ENCODE results near the gene RAB11FIP3. TPM values are rescaled to one million over a fixed set of nuclear protein-coding genes. Genes with fewer than 3 reads are reported as not detected.

The RAB11FIP3 gene
- total and polyA plus RNA-seq, 2 of the 13 experiments (the other 11 are each of a cell fraction or from before 2014, with no cell fraction given) = 34.3 to 57.6 TPM

DNA sequence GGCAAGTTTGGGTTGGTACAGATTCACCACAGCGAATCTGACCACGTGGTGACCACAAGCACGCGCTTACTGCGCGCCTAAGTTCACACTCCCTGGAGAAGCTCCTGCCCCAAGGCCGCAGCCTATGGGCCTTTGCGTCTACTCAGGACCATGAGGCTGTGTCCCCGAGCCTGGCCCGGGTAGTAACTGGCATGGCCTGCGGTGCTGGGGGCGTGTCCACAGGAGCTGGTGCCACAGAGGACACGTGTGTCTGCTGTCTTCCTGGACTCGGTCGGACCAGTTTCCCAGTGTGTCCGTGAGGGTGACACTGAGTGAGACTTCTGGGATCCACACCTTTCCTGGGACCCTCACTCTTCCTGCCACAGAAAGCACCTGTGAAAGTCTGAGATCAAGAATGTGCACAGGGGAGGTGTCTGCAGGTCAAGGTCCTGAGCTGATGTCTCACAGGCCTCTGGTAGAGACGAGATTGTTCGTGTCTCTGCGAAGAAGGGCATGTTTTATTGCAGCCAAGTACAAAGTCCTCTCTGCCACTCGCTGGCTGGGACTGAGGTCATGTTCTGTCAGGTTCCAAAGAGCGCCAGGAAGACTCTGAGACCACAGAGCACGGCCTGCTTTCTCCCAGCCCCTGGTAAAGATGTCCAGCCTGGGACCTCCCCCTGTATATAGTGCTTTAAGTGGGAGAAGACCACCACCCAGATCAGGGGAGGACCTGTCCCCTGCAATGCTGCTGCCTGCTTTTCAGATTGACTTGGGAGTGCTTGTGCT, 76.9 kb downstream of the RAB11FIP3 start (continued):
- TF ChIP-seq, protein P1, sequence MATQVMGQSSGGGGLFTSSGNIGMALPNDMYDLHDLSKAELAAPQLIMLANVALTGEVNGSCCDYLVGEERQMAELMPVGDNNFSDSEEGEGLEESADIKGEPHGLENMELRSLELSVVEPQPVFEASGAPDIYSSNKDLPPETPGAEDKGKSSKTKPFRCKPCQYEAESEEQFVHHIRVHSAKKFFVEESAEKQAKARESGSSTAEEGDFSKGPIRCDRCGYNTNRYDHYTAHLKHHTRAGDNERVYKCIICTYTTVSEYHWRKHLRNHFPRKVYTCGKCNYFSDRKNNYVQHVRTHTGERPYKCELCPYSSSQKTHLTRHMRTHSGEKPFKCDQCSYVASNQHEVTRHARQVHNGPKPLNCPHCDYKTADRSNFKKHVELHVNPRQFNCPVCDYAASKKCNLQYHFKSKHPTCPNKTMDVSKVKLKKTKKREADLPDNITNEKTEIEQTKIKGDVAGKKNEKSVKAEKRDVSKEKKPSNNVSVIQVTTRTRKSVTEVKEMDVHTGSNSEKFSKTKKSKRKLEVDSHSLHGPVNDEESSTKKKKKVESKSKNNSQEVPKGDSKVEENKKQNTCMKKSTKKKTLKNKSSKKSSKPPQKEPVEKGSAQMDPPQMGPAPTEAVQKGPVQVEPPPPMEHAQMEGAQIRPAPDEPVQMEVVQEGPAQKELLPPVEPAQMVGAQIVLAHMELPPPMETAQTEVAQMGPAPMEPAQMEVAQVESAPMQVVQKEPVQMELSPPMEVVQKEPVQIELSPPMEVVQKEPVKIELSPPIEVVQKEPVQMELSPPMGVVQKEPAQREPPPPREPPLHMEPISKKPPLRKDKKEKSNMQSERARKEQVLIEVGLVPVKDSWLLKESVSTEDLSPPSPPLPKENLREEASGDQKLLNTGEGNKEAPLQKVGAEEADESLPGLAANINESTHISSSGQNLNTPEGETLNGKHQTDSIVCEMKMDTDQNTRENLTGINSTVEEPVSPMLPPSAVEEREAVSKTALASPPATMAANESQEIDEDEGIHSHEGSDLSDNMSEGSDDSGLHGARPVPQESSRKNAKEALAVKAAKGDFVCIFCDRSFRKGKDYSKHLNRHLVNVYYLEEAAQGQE (IDR thresholded peaks at IDR 0.05; ENCODE audit: borderline replicate concordance in 1 of 2, low read depth in 1 of 2, low read length in 2 of 2) = no peak
- TF ChIP-seq NCOA1 (CRISPR knock-in tag; IDR thresholded peaks at IDR 0.05) = no peak
- TF ChIP-seq, protein P2, sequence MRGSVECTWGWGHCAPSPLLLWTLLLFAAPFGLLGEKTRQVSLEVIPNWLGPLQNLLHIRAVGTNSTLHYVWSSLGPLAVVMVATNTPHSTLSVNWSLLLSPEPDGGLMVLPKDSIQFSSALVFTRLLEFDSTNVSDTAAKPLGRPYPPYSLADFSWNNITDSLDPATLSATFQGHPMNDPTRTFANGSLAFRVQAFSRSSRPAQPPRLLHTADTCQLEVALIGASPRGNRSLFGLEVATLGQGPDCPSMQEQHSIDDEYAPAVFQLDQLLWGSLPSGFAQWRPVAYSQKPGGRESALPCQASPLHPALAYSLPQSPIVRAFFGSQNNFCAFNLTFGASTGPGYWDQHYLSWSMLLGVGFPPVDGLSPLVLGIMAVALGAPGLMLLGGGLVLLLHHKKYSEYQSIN (CRISPR knock-in tag; IDR thresholded peaks at IDR 0.05; ENCODE audit: borderline replicate concordance) = no peak
- TF ChIP-seq RORA (CRISPR knock-in tag; IDR thresholded peaks at IDR 0.05) = no peak
- no peak for TF ChIP-seq SMARCC2 (IDR thresholded peaks at IDR 0.05)
- no peak for TF ChIP-seq ARID2 (CRISPR knock-in tag; IDR thresholded peaks at IDR 0.05; ENCODE audit: borderline replicate concordance)
- peak; percentile 17 to 56; a peak in 2 of 4 replicates for TF ChIP-seq EP300 (IDR thresholded peaks at IDR 0.05; ENCODE audit: low read depth in 2 of 2, low read length in 2 of 2)
- peak; percentile 32; the same call in 1 of the 2 replicates for TF ChIP-seq EP300 (CRISPR knock-in tag; IDR thresholded peaks at IDR 0.05; ENCODE audit: borderline replicate concordance)
- TF ChIP-seq ZNF296 (CRISPR knock-in tag; conservative IDR thresholded peaks at IDR 0.05) = no peak
- no peak for TF ChIP-seq ZNF350 (CRISPR knock-in tag; IDR thresholded peaks at IDR 0.05; ENCODE audit: borderline replicate concordance, low read depth)
- TF ChIP-seq ZNF354B (CRISPR knock-in tag; IDR thresholded peaks at IDR 0.05) = no peak
- TF ChIP-seq BHLHE40 (IDR thresholded peaks at IDR 0.05; ENCODE audit: low read length) = 0 out of 2 replicates have a peak, but pooled peaks have one; percentile 14
- peak; percentile 64; the same call in 1 of the 2 replicates for TF ChIP-seq KDM6A (CRISPR knock-in tag; IDR thresholded peaks at IDR 0.05; ENCODE audit: low read depth)
- 0 out of 2 replicates have a peak, but pooled peaks have one; percentile 66 for TF ChIP-seq BORCS8-MEF2B (CRISPR knock-in tag; IDR thresholded peaks at IDR 0.05)
- TF ChIP-seq MYC (CRISPR knock-in tag; IDR thresholded peaks at IDR 0.05; ENCODE audit: borderline replicate concordance) = peak; percentile 90
- TF ChIP-seq, protein P3, sequence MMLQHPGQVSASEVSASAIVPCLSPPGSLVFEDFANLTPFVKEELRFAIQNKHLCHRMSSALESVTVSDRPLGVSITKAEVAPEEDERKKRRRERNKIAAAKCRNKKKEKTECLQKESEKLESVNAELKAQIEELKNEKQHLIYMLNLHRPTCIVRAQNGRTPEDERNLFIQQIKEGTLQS (CRISPR knock-in tag; IDR thresholded peaks at IDR 0.05) = peak; percentile 33; the same call in 1 of the 2 replicates
- no peak for TF ChIP-seq KLF15 (CRISPR knock-in tag; IDR thresholded peaks at IDR 0.05; ENCODE audit: borderline replicate concordance)
- 0 out of 2 replicates have a peak, but pooled peaks have one; percentile 59 for TF ChIP-seq NAIF1 (CRISPR knock-in tag; IDR thresholded peaks at IDR 0.05; ENCODE audit: borderline replicate concordance)
